Stimulated activated CD4-positive, alpha-beta T cell treated with anti-CD3 and anti-CD28 coated beads, Interleukin-2, amount 100 ng/mL, for 4 hours (primary cell): ENCODE data around the gene SASH3.
"Not testable (repeated sequence)": the region's sequence is repeated elsewhere in the genome, so short reads cannot be mapped to it uniquely, and the experiment has no call there.

ENCODE experiments used
- DNase-seq: peaks from one replicate; pipeline ENCODE4 v3.0.0-alpha.2; 2020; ENCODE audit warnings: low read depth

Gene SASH3

DNA sequence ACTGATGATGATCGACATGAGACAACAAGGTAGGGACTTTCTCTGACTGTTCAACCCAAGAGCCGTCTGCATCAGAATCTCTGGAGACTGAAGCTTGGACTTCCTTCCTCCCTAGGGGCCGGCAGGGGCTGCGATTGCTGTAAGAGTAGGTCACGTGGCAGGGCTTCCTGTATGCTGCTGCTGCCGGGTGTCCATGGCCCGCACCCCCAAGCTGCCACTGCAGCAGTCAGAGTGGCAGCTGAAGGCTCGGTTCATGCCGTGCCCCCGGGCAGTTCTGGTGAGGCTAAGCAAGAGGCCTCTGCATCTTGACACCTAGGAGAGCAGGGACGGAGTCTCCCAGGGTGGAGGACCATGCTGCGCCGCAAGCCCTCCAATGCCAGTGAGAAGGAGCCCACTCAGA, at the start of gene SASH3:
SASH3 (plus strand) TSS at position 203 of the 400 bp plus-strand sequence; CDS start at position 352, 149 bp downstream.
- no peak for DNase-seq

DNA sequence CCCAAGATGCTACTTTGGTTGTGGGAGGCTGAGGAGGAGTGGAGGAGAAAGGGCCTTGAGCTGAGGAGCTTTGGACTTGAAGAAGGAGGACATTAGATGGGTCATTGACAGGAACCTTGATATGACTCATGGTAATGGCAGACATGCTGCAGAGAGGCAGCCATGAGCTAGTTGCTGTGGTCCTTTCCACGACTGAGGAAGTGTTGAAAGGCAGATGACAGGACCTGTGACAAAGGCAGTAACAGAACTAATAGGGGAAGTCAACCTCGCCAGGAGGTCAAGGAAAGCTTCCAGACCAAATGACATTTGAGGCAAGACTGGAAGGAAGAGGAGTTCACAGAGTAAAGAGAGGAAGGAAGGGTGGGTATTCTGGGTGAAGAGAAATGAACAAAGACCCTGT, 48.5 kb upstream of the SASH3 start:
- no peak for DNase-seq

- no peak for DNase-seq
Observed at GRCh38 chrX:129732857-129733256, 46.9 kb upstream of the SASH3 start.

GRCh38 chrX:129733335-129733734, 46.4 kb upstream of the SASH3 start:
- no peak for DNase-seq

GRCh38 chrX:129736491-129736890, 43.3 kb upstream of the SASH3 start:
- DNase-seq = no peak

- DNase-seq = no peak
Observed at GRCh38 chrX:129737916-129738315, 41.8 kb upstream of the SASH3 start.

DNA sequence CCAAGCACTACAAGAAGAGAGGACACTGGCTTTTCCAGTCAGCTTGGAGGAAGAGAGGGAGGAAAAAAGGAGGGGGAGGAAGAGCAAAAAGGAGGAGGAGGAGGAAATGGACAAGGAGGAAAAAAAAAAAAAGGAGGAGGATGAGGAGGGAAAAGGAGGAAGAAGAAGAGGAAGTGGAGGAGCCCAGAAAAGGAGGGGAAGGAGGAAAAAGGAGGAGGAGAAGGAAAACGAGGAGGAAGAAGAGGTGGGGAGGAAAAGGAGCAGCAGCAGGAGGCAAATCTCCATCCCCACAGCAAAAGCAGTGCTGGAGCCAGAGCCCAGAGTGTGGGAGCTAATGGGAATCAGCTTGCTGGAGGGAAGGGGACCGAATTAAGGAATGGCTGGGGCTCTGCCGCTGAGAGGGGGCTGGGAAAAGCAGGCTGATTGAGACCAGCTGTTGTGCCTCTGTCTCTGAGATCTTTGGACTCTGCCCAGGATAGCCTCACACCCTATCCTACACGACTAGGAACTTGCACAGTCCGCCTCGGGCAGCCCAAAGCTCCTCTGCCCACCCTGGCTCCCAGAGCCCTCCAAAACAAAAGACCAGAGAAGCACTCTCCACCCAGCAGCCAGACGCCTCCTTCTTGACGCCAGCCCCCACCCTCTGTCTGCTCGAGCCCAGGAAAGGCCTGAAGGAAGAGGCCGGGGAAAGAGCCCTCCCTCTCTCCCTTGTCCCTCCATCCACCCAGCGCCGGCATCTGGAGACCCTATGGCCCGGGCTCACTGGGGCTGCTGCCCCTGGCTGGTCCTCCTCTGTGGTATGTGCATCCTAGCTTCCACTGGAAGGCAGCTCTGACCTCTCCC, 41.1 kb upstream of the SASH3 start, which contains the start of gene XPNPEP2:
XPNPEP2 (plus strand) TSS at position 514 of the 843 bp plus-strand sequence; CDS start at position 749, 235 bp downstream.
- no peak for DNase-seq

GRCh38 chrX:129739578-129739977, 40.2 kb upstream of the SASH3 start:
- no peak for DNase-seq

- no peak for DNase-seq
Observed at GRCh38 chrX:129741880-129742758, 37.6 kb upstream of the SASH3 start.

DNA sequence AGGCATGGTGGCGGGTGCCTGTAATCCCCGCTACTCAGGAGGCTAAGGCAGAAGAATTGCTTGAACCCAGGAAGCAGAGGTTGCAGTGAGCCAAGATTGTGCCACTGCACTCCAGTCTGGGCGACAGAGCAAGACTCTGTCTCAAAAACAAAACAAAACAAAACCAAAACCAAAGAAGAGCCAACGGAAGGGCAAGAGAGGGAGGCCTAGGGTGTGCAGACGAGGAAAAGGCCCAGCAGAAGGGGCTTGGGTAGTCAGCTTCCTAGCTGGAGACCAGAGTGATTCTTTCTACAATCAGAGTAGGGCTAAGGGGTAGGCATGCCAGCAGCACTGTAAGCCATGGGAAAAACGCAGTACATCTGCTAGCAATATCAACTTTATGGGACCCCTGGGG, 37.0 kb upstream of the SASH3 start:
- not testable (repeated sequence) for DNase-seq

DNA sequence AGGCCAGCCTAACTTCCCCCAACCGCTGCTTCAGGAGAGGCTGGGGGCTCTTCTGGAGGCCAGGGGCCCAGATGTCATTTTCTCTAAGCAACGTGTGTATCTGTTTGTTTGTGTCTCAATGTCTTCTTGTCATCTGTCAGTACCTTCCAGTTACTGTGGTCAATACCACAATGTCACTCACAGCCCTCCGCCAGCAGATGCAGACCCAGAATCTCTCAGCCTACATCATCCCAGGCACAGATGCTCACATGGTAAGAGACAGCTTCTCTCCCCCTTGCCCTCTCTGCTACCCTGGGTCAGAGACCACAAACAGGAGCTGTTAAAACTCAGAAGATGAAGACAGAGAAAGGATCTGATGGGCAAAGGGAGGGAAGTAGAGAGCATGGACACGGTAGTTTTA, 35.9 kb upstream of the SASH3 start:
- no peak for DNase-seq

DNA sequence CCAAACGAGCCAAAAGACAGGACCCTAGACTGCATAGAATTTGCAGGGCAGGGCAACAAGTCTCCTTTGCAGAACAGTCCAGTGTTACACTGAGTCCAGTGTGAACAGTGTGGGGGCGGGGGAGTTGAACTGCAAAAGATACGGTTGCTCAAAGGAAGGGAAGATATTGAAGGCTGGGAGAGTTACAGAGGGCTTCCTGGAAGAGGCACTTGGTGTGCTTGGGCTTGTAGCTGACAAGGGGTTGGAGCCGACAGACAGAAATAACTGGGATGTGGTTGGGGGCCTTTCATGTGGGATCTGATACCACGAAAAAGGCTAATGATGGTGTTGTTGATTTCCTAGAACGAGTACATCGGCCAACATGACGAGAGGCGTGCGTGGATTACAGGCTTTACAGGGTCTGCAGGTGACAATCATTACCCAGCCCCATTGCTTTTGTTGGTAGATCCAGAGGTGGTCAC, 34.9 kb upstream of the SASH3 start:
- no peak for DNase-seq

DNA sequence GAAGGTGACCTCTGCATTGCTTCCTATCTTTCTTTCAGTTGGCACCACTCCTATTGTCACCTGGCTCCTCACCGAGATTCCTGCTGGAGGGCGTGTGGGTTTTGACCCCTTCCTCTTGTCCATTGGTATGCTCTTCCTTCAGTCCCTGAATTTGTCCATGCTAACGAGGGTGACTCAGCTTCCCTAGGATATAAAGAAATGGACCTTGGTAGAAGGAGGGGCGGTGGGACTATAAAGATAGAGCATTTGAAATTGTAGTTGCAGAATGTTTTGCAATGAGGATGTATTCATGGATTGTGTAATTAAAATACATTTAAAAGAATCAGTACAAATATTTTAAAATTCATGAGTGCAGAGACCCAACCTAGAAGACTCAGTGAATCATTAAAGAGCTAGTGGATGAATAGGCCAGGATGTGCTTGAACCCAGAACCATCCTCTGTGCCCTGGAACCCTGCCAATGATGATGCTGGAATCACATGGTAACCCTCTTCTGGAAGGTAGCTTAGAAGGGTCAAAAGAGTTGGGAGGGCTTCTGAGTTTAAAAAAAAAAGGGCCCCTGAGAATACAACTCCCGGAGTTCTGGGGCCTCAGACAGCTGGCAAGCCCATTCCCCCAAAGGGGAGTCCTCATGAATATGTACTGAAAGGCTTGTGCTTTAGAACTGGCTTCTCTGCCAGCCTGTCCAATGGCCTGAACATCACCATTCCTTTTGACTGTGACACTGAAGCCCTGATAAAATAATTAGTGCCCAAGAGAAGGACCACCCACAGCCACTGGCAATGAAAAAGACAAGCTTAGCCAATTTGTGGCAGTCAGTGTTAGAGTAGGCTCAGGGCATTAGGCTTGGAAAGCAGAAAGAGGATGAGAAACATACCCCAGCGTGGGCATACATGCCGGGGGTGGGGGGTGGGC, 32.9 kb upstream of the SASH3 start:
- no peak for DNase-seq

GRCh38 chrX:129747533-129747932, 32.2 kb upstream of the SASH3 start:
- DNase-seq = no peak

GRCh38 chrX:129748305-129748704, 31.4 kb upstream of the SASH3 start:
- DNase-seq = no peak

GRCh38 chrX:129749069-129749468, 30.7 kb upstream of the SASH3 start:
- no peak for DNase-seq

GRCh38 chrX:129750971-129751370, 28.8 kb upstream of the SASH3 start:
- DNase-seq = no peak

- no peak for DNase-seq
Observed at GRCh38 chrX:129754056-129755024, 25.4 kb upstream of the SASH3 start.

DNA sequence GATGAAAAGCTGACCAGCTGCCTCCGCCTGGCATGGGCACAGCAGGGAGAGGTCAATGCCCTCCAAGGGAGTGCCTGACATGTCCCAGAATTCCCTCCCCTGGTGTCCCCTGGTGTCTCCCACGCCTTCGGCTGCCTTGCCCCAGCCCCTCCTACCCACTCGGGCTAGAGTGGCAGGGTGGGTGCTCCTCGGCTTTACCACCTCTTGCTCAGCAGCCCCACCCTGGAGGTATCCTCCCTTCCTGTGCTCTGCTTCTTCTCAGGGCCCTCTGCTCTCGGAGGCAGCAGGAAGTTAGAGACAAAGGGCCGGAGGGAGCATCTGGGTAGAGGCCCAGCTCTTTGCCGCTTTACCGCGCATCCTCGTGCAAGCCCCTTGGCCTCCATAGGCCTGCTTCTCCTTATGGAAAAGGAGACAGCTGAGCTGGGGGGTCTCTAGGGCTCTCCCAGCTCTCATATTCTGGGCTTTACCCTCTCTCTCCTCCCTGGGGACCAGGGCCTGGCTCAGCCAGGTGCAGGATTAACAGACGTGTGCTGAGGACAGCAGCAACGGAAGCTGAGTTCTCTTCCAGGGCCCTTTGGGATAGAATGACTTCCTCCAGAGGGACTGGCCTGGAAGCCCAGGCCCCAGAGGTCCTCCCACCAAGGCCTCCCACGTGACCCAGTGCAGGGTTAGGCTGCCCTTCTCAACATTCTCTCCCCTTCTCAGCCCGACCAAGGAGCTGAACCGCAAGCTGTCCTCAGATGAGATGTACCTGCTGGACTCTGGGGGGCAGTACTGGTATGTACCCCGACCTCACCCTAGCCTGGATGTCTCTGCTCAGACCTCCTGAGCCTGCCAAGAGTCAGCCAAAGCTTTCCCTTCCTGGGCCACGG, 23.7 kb upstream of the SASH3 start:
- no peak for DNase-seq
